NCI-H2081 treated with DMSO at 0.1 percent for 48 hours (cell line): ENCODE measurements around the gene FBXO48.
"Not testable (repeated sequence)": the region's sequence is repeated elsewhere in the genome, so short reads cannot be mapped to it uniquely, and the experiment has no call there.

Experiments
- DNase-seq: peaks from one replicate; lab custom pipeline; 2025; lab: John Stamatoyannopoulos, UW

Gene FBXO48

DNA sequence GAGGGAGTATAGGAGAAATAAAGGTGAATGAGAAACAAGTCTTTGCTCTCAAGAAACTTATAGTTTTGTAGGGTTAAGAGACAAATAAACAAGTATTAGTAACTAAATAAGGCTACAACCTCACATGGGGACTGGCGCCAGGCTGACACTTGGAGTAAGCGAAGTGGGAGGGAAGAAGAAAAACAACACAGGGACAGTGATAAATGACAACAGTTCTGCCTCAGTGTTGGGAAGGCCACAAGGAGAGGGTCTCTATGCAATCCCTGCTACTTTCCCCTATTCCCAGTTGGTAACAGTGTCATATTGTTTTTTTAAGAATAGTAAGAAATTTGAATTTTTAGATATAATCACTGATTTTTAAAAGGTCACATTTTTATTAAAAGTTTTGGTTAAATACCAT is 4.3 kb upstream of the FBXO48 start:
- no peak for DNase-seq

GRCh38 chr2:68469935-68470334 is 2.8 kb upstream of the FBXO48 start:
- DNase-seq: no peak

- no peak for DNase-seq
Measured at GRCh38 chr2:68468801-68469200, 1.7 kb upstream of the FBXO48 start.

- DNase-seq: no peak
Measured at GRCh38 chr2:68466778-68467076, 367 bp downstream of the FBXO48 start.

DNA sequence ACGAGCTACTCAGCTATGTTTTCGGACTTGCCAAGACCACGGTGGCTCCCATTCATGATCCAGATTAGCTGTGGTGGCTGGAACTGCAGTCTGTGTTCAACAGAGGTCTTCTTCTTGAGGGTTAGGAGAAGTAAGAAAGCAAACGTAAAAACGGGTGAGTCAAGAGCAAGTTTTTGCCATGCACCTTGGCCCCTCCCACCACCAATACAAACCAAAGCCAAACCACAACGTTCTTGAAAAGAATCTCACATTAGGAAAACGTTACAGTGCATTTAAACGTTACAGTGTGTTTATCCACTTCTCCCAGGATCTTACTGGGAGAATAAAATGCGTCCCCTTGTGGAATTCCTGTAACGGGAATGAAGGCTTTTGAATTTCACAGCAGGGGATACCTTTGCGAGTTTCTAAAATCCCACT is 725 bp downstream of the FBXO48 start:
- DNase-seq: no peak

- no peak for DNase-seq
Measured at GRCh38 chr2:68465081-68465916, 1.8 kb downstream of the FBXO48 start.

DNA sequence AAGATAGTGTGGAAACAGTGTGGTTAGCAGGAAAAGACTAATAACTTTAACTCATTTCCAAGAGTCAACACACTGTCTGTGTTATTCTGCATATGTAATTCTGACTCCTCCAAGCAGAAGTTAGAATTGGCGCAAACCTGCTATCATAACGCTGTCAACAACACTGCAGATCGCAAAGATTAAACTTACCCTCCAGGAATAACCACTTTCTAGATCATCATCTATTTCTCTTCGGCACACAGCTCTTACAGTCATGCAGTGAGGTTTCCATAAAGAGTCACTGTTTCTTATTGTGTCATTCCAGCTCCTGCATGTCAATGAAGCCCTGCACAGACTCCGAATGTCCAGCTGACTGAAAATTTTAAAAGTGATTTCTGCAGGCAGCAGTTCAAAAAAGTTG is 2.4 kb downstream of the FBXO48 start:
- DNase-seq: no peak

- DNase-seq: no peak
Measured at GRCh38 chr2:68463287-68463877, 3.7 kb downstream of the FBXO48 start.

DNA sequence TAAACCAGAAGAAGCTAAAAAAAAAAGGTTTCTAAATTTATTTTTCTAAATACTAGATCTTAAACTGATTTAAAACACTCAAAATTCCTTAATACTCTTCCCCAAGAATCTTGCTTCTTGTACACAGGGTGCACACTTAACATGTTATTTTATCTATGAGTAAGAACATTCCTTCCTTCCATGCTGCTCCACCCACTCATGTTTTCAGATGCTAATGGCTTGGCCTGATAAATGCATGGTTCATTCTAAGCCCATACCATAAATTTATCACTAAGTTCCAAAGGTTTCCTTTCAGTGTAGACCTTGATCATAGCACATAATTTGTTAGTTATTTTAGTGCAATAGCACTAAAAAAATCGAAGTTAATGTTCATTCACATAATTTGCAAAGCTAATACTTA is 8.1 kb downstream of the FBXO48 start:
- no peak for DNase-seq

- DNase-seq: no peak
Measured at GRCh38 chr2:68456198-68456597, 10.9 kb downstream of the FBXO48 start.

GRCh38 chr2:68454719-68455118 is 12.4 kb downstream of the FBXO48 start:
- DNase-seq: no peak

- DNase-seq: no peak
Measured at GRCh38 chr2:68453761-68454360, 13.2 kb downstream of the FBXO48 start.

GRCh38 chr2:68452158-68452900 is 14.8 kb downstream of the FBXO48 start:
- DNase-seq: no peak

DNA sequence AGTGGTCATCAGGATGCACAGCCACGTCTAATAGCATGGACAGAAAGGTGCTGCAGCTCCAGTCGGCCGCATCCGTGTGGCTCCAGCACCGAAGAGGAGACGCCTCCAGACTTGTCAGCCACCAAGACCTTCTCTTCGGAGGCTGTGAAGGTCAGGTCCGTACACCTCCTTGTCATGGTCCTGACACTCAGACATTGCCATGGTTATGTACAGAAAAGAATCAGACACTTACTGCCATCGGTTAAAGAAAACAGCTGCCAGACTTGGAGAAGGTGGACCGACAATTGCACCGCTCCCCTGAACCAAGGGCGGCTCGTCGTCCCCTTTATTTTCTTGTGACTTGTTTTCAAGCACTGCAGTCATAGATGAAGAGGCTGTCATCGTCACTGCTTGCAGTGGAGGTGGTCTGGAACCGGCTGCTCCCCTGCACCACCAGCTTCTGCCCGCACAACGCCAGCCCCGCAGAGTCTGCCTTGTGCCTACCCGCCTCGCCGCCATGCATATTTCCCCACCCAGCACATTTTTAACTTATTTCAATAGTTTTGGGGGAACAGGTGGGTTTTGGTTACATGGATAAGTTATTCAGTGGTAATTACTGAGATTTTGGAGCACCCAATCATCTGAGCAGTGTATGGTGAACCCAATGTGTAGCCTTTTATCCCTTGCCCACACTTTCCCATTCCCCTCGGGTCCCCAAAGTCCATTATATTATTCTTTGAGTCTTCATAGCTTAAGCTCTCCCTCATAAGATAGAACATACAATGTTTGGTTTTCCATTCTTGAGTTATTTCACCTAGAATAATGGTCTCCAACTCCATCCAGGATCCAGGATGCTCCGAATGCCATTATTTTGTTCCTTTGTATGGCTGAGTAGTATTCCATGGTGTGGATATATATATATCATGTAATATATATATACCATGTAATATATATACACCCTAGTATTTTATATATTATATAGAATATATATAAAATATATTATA is 18.1 kb downstream of the FBXO48 start:
- no peak for DNase-seq

DNA sequence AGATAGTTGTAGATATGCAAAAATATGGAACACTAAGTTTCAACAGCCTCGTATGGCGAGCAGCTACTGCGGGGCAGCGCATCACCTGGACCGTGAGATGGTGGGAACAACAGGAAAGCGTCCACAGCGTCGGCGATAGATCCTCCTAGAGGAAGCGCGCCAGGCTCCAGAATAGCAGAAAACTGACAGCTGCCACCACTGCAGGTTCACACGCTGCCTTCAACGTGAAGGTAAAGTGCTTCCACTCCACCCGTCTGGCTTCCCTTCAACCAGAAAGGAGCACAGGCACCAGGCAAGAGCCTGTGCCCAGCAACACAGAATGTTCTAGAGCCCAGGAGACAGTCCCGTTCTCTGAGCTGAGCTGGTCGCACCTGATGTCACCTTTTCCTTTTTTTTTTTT is 20.0 kb downstream of the FBXO48 start:
- no peak for DNase-seq

DNA sequence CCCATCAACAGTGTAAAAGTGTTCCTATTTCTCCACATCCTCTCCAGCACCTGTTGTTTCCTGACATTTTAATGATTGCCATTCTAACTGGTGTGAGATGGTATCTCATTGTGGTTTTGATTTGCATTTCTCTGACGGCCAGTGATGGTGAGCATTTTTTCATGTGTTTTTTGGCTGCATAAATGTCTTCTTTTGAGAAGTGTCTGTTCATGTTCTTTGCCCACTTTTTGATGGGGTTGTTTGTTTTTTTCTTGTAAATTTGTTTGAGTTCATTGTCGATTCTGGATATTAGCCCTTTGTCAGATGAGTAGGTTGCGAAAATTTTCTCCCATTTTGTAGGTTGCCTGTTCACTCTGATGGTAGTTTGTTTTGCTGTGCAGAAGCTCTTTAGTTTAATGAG is 20.7 kb downstream of the FBXO48 start:
- DNase-seq: not testable (repeated sequence)

GRCh38 chr2:68441994-68442322 is 25.1 kb downstream of the FBXO48 start:
- DNase-seq: no peak

GRCh38 chr2:68441179-68441993 is 25.7 kb downstream of the FBXO48 start:
- peak; percentile 20 for DNase-seq

DNA sequence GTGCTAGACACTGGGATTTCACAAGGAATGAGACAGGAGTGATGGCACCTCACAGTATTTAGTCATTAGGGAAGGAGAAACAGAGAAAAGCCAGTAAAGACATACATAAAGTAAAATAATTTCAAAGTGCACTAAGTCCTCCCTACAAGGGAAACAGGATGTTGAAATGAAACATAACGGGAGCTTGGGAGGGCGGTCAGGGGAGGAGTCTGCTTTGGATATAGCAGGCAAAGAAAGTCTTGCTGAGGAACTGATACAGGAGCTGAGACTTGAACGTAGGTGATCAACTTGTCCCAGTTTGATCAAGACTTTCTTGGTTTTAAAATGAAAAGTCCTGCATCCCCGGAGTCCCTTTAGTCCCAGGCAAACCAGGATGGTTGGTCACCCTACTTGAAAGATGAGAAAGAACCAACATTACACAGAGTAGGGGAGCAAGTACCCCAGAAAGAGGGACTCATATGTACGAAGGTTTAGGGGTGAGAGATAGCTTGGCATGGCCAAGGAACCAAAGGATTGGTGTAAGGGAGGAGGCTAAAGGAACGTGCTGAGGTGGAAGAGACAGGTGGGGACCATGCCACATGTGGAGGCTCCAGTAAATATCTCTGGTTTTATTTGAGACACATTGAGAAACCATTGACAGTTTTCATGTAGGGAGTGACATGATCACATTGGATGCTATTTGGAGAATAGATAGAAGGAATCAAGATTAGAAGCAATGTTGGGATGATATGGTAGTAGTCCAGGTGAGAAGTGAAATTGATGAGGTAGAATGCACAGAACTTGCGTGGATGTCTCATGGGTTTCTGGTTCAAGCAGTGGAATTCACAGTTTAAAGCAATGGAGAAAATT is 28.4 kb downstream of the FBXO48 start:
- DNase-seq: no peak

DNA sequence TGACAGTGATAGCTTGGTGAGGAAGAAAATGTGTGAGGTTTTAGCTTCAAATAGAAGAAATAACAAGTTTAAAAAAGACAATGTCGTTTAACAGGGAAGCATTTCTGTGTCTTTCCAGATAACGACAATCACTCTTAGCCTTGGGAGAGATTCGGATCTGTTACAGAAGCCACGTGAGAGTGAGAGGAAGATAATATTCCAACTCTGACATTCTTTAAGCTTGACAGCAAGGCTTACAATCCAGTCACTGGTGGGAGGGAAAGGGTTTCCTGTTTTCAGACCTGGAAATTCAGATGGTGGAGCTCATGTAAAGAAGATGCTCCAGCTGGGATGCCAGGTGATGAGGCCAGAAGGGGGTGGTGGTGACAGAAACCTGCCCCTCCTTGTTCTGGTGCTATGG is 30.8 kb downstream of the FBXO48 start:
- no peak for DNase-seq
